IMR-90 (cell line): ENCODE results near the gene LY6G6F. TPM values are rescaled to one million over a fixed set of nuclear protein-coding genes. Genes with fewer than 3 reads are reported as not detected.
A peak's percentile ranks its signal among the peaks of the same experiment; 100 is the strongest.

Source experiments
- ATAC-seq: fragments of 200-7000 bp; cut with Tn5 transposase; 2 replicates; pipeline ENCODE4 v1.9.1; 2020; ENCODE audit warnings: low read depth, mild to moderate bottlenecking, moderate library complexity
- BruUV-seq: library from RNA; stranded (reverse); fragments of 400-500 nt; replicated peaks from 2 replicates; lab custom pipeline; 2021; lab: Mats Ljungman, UMichigan
- CTCF ChIA-PET: fragments of 300-600 bp; formaldehyde crosslinking; extraction: SDS; loops from one replicate; lab custom pipeline; 2021; ENCODE audit warnings: antibody characterized with exemption; lab: Yijun Ruan, JAX
- POLR2A ChIA-PET: fragments of 300-600 bp; sonication (Branson Sonifier 250); formaldehyde crosslinking; loops from one replicate; lab custom pipeline; 2022; ENCODE audit warnings: antibody characterized with exemption; ENCODE audit not compliant: unreplicated experiment; lab: Charles Lee
- DNase-seq: peaks from one replicate; pipeline ENCODE4 v3.0.0; 2013
- H2AFZ ChIP-seq: replicated peaks from 2 replicates; pipeline ENCODE3; 2013; ENCODE audit warnings: low read length, mild to moderate bottlenecking; ENCODE audit not compliant: poor library complexity
- H2AK5ac ChIP-seq: 2 replicates; pipeline ENCODE4 v1.6.1; 2013; ENCODE audit warnings: low read depth, low read length, inconsistent platforms
- H2AK9ac ChIP-seq: replicated peaks from 2 replicates; pipeline ENCODE3; 2013; ENCODE audit warnings: mild to moderate bottlenecking, low read depth, low read length, moderate library complexity; ENCODE audit not compliant: poor library complexity
- H2BK120ac ChIP-seq: 2 replicates; pipeline ENCODE4 v1.6.1; 2013; ENCODE audit warnings: low read depth, low read length, inconsistent platforms
- H2BK15ac ChIP-seq: 3 replicates; pipeline ENCODE4 v1.6.1; 2013; ENCODE audit warnings: low read depth, low read length, inconsistent platforms
- H2BK20ac ChIP-seq: 2 replicates; pipeline ENCODE4 v1.6.1; 2013; ENCODE audit warnings: low read depth, mild to moderate bottlenecking, inconsistent platforms, low read length, moderate library complexity
- H2BK5ac ChIP-seq: 2 replicates; pipeline ENCODE4 v1.6.1; 2013; ENCODE audit warnings: mild to moderate bottlenecking, low read depth, low read length, inconsistent platforms; ENCODE audit not compliant: poor library complexity, severe bottlenecking
- H3K14ac ChIP-seq: replicated peaks from 2 replicates; pipeline ENCODE4 v1.6.1; 2013; ENCODE audit warnings: low read depth, low read length, inconsistent platforms
- H3K18ac ChIP-seq: 2 replicates; pipeline ENCODE4 v1.6.1; 2013; ENCODE audit warnings: low read depth, low read length, control low read depth
- H3K23ac ChIP-seq: 2 replicates; pipeline ENCODE4 v1.6.1; 2013; ENCODE audit warnings: low read depth, low read length, inconsistent platforms
- H3K27ac ChIP-seq: 2 replicates; pipeline ENCODE4 v1.5.1; 2013; ENCODE audit warnings: mild to moderate bottlenecking, control low read depth, low read length; ENCODE audit not compliant: insufficient read depth
- H3K27me3 ChIP-seq: 2 replicates; pipeline ENCODE4 v1.6.1; 2013; ENCODE audit warnings: low read length; ENCODE audit not compliant: control insufficient read depth, insufficient read depth
- H3K36me3 ChIP-seq: 2 replicates; pipeline ENCODE4 v1.6.1; 2013; ENCODE audit warnings: low read length, mixed read lengths; ENCODE audit not compliant: control insufficient read depth, insufficient read depth
- H3K4ac ChIP-seq: 2 replicates; pipeline ENCODE4 v1.6.1; 2013; ENCODE audit warnings: low read depth, low read length, inconsistent platforms
- H3K4me1 ChIP-seq: 2 replicates; pipeline ENCODE4 v1.6.1; 2013; ENCODE audit warnings: low read length, mixed read lengths; ENCODE audit not compliant: control insufficient read depth, insufficient read depth
- H3K4me2 ChIP-seq: 2 replicates; pipeline ENCODE4 v1.6.1; 2013; ENCODE audit warnings: low read depth, mild to moderate bottlenecking, control low read depth, low read length, moderate library complexity
- H3K4me3 ChIP-seq: 2 replicates; pipeline ENCODE4 v1.5.1; 2013; ENCODE audit warnings: low read depth, mild to moderate bottlenecking, control low read depth, low read length, moderate library complexity; ENCODE audit not compliant: insufficient read depth
- H3K56ac ChIP-seq: 2 replicates; pipeline ENCODE4 v1.6.1; 2013; ENCODE audit warnings: low read length, inconsistent platforms; ENCODE audit not compliant: insufficient read depth; ENCODE audit errors: extremely low read depth
- H3K79me1 ChIP-seq, 2 experiments: 2 replicates each; pipeline ENCODE4 v1.6.1; 2013; ENCODE audit warnings: low read length in 2 of 2, inconsistent platforms in 1 of 2, low read depth in 1 of 2
- H3K9ac ChIP-seq: 2 replicates; pipeline ENCODE4 v1.6.1; 2013; ENCODE audit warnings: low read depth, low read length, control low read depth
- H3K9me1 ChIP-seq: 2 replicates; pipeline ENCODE4 v1.6.1; 2013; ENCODE audit warnings: low read length, inconsistent platforms; ENCODE audit not compliant: insufficient read depth
- H3K9me3 ChIP-seq: 2 replicates; pipeline ENCODE4 v1.6.1; 2013; ENCODE audit warnings: low read length; ENCODE audit not compliant: control insufficient read depth, insufficient read depth
- H4K20me1 ChIP-seq: 2 replicates; pipeline ENCODE4 v1.6.1; 2013; ENCODE audit warnings: low read length, inconsistent platforms; ENCODE audit not compliant: insufficient read depth
- H4K5ac ChIP-seq: 2 replicates; pipeline ENCODE4 v1.6.1; 2013; ENCODE audit warnings: mild to moderate bottlenecking, low read depth, low read length, control low read depth
- H4K8ac ChIP-seq, 2 experiments: 2 replicates each; pipeline ENCODE4 v1.6.1; 2013; ENCODE audit warnings: low read depth in 2 of 2, low read length in 2 of 2, control low read depth in 1 of 2, inconsistent platforms in 1 of 2
- H4K91ac ChIP-seq: 2 replicates; pipeline ENCODE4 v1.6.1; 2013; ENCODE audit warnings: low read depth, low read length, inconsistent platforms; ENCODE audit not compliant: insufficient read depth
- CEBPB ChIP-seq: IDR thresholded peaks from 2 replicates; pipeline ENCODE4 v1.6.1; 2012; ENCODE audit warnings: low read depth, low read length, improper control_type of control experiment
- CHD1 ChIP-seq: IDR thresholded peaks from 2 replicates; pipeline ENCODE4 v1.6.1; 2012; ENCODE audit warnings: low read depth, low read length, improper control_type of control experiment
- MAFK ChIP-seq: IDR thresholded peaks from 2 replicates; pipeline ENCODE4 v1.6.1; 2012; ENCODE audit warnings: low read depth, low read length, improper control_type of control experiment
- MAZ ChIP-seq: IDR thresholded peaks from 2 replicates; pipeline ENCODE4 v1.6.1; 2012; ENCODE audit warnings: low read depth, mild to moderate bottlenecking, low read length, improper control_type of control experiment, moderate library complexity, borderline replicate concordance
- NFE2L2 ChIP-seq: fragments of 150-350 bp; IDR thresholded peaks from 2 replicates; pipeline ENCODE4 v1.6.1; 2016; ENCODE audit warnings: low read depth, mild to moderate bottlenecking, low read length
- RFX5 ChIP-seq: IDR thresholded peaks from 2 replicates; pipeline ENCODE4 v1.8.0; 2012; ENCODE audit warnings: low read depth, mild to moderate bottlenecking, low read length, moderate library complexity
- WGBS, 2 experiments: methylation state at CpG; one replicate each; pipeline versions ENCODE4 v1.1.5 to v1.1.7; 2013; ENCODE audit warnings: missing lambda C conversion rate in 2 of 2; ENCODE audit not compliant: insufficient read length in 1 of 2; ENCODE audit errors: extremely low coverage in 2 of 2; 5-methylcytosine and 5-hydroxymethylcytosine counted together
- dilution Hi-C: fragments of 300-500 bp; cut with HindIII; formaldehyde crosslinking; loops from one replicate; pipeline ENCODE4 v1.14.3; 2018; ENCODE audit warnings: low sequenced_read_pairs; ENCODE audit not compliant: unreplicated experiment
- in situ Hi-C: fragments of 300-500 bp; cut with MboI; formaldehyde crosslinking; loops from 3 replicates; pipeline ENCODE4 v1.14.3; 2019; ENCODE audit warnings: low sequenced_read_pairs, inconsistent platforms, mixed read lengths
- intact Hi-C: fragments of 100-400 bp; cut with micrococcal nuclease; formaldehyde crosslinking; loops from 2 replicates; pipeline ENCODE4 v1.10.0; 2022
- polyA plus RNA-seq, 3 experiments: library from polyadenylated mRNA; depleted of rRNA; stranded (reverse); fragments of >200 nt; gene quantifications; 2 replicates each; pipeline ENCODE4 v1.2.3, GENCODE V29; 2012; ENCODE audit warnings: low replicate concordance in 1 of 3
- total RNA-seq: library from RNA; depleted of rRNA; stranded (reverse); fragments of >200 nt; gene quantifications from 2 replicates; pipeline ENCODE4 v1.2.3, GENCODE V29; 2012
- TF ChIP-seq, protein P1 (sequence below): fragments of 150-350 bp; IDR thresholded peaks from 2 replicates; pipeline ENCODE4 v1.6.1; 2016; ENCODE audit warnings: low read depth, mild to moderate bottlenecking, low read length, moderate library complexity, borderline replicate concordance

The LY6G6F gene
- total and polyA plus RNA-seq, 2 of the 4 experiments (the other 2 are of a cell fraction), result not detected

DNA sequence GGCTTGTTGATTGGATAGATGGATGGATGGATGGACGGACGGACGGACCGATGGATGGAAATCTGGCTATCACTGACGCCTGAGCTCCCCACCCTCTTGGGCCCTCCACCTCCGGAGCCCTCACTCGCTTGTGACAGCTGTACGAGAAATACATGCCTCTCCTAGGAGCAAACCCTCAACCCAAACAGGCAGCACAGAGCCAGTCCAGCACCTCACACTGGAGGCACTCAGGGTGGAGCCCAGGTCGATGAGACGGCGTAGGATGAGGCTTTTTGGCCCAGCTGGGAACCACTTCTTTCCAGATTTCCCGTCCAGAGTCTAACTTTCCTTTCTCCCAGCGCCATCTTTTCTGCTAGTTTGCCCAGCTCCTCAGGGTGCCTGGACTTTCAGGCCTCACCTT lies 23.1 kb upstream of the LY6G6F start:
- ATAC-seq (no peak), DNase-seq (no peak)
- Histone ChIP-seq H3K9me1 (0 out of 2 replicates have a peak, but pooled peaks cover 5% of the 10 kb centered on the region), H3K18ac (no peak overlapping the region; the same call in 1 of the 2 replicates), H3K4me2 (no peak overlapping the region; the same call in 1 of the 2 replicates), H2BK15ac (no peak overlapping the region), H3K9ac (no peak overlapping the region), H3K27ac (no peak overlapping the region), H2AFZ (peak overlapping the region; percentile 8), H2BK5ac (no peak overlapping the region), H3K4me1 (peaks cover 12% of the 10 kb centered on the region), H3K27me3 (no peaks in the 10 kb centered on the region), H2BK20ac (no peak overlapping the region), H4K91ac (no peak overlapping the region), H3K4ac (no peak overlapping the region), H2BK120ac (no peak overlapping the region), H4K8ac (no peak overlapping the region; a peak in 1 of 4 replicates), H3K23ac (no peak overlapping the region), H3K79me1 (no peaks in the 10 kb centered on the region), H2AK5ac (no peak overlapping the region), H4K5ac (no peak overlapping the region), H4K20me1 (no peaks in the 10 kb centered on the region), H3K9me3 (no peaks in the 10 kb centered on the region), H2AK9ac (peak overlapping the region; percentile 88), H3K56ac (no peak overlapping the region), H3K14ac (no peak overlapping the region), H3K4me3 (no peak overlapping the region), H3K36me3 (peaks cover 25% of the 10 kb centered on the region)
- 48% methylated on average over 5 of the region's 13 CpGs; no CpG with 5 or more reads in 1 of the 2 experiments for WGBS, 2 experiments
- dilution Hi-C loops, result no loop called here
- TF ChIP-seq MAFK (no peak), NFE2L2 (no peak), RFX5 (no peak), CEBPB (no peak), MAZ (no peak), CHD1 (no peak)
- TF ChIP-seq, protein P1, sequence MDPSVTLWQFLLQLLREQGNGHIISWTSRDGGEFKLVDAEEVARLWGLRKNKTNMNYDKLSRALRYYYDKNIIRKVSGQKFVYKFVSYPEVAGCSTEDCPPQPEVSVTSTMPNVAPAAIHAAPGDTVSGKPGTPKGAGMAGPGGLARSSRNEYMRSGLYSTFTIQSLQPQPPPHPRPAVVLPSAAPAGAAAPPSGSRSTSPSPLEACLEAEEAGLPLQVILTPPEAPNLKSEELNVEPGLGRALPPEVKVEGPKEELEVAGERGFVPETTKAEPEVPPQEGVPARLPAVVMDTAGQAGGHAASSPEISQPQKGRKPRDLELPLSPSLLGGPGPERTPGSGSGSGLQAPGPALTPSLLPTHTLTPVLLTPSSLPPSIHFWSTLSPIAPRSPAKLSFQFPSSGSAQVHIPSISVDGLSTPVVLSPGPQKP, result no peak
- intact Hi-C loops, result no loop called here
- in situ Hi-C loops, result loop anchor here (10.0 kb wide), 2 partner anchors 151 to 261 kb away; partner anchors contain the start of gene CFB
- ChIA-PET POLR2A (no interaction called here), CTCF (no interaction called here)
- no TSS peak for BruUV-seq
